DOHH2 (cell line): ENCODE measurements around the gene NAV2.

Experiments
- H3F3A ChIP-seq: fragments of 200-600 bp; sonication (generic), shearing (Covaris generic); 2 replicates; pipeline ENCODE4 v1.6.0; 2016; ENCODE audit warnings: antibody characterized with exemption, mild to moderate bottlenecking; ENCODE audit not compliant: control insufficient read depth, insufficient read depth
- H3K27ac ChIP-seq: fragments of 200-600 bp; sonication (generic); 2 replicates; pipeline ENCODE4 v1.5.1; 2014; ENCODE audit warnings: low read depth, mild to moderate bottlenecking, low read length, moderate library complexity
- H3K27me3 ChIP-seq: fragments of 200-600 bp; sonication (generic); 2 replicates; pipeline ENCODE4 v1.6.1; 2014; ENCODE audit warnings: mild to moderate bottlenecking, low read length, mixed read lengths; ENCODE audit not compliant: control insufficient read depth
- H3K36me3 ChIP-seq: fragments of 200-600 bp; sonication (generic); 2 replicates; pipeline ENCODE4 v1.6.1; 2014; ENCODE audit warnings: mild to moderate bottlenecking, low read length, moderate library complexity, mixed read lengths; ENCODE audit not compliant: control insufficient read depth
- H3K4me1 ChIP-seq: fragments of 200-600 bp; sonication (generic); 2 replicates; pipeline ENCODE4 v1.6.1; 2014; ENCODE audit warnings: mild to moderate bottlenecking, low read length, mixed read lengths; ENCODE audit not compliant: control insufficient read depth
- H3K4me2 ChIP-seq: fragments of 200-600 bp; sonication (generic); 2 replicates; pipeline ENCODE4 v1.6.0; 2014; ENCODE audit warnings: mild to moderate bottlenecking, low read length, moderate library complexity
- H3K4me3 ChIP-seq: fragments of 200-600 bp; sonication (generic); 2 replicates; pipeline ENCODE4 v1.5.1; 2014; ENCODE audit warnings: mild to moderate bottlenecking, low read length, mixed read lengths
- H3K79me2 ChIP-seq: fragments of 200-600 bp; sonication (generic); 2 replicates; pipeline ENCODE4 v1.6.1; 2014; ENCODE audit warnings: mild to moderate bottlenecking, low read length, mixed read lengths; ENCODE audit not compliant: control insufficient read depth
- H3K9me2 ChIP-seq: fragments of 200-600 bp; sonication (generic); replicated peaks from 2 replicates; pipeline ENCODE4 v1.6.1; 2014; ENCODE audit warnings: mild to moderate bottlenecking, low read length, mixed read lengths; ENCODE audit not compliant: control insufficient read depth
- H3K9me3 ChIP-seq: fragments of 200-600 bp; sonication (generic); 2 replicates; pipeline ENCODE4 v1.6.1; 2014; ENCODE audit warnings: antibody characterized with exemption, low read length, mixed read lengths; ENCODE audit not compliant: control insufficient read depth, insufficient read depth
- H4K20me1 ChIP-seq: fragments of 200-600 bp; sonication (generic); 2 replicates; pipeline ENCODE4 v1.6.0; 2014; ENCODE audit warnings: low read depth, mild to moderate bottlenecking, antibody characterized with exemption, low read length, moderate library complexity; ENCODE audit not compliant: control insufficient read depth, insufficient read depth
- EZH2phosphoT487 ChIP-seq: fragments of 200-600 bp; sonication (generic); IDR thresholded peaks from 2 replicates; pipeline ENCODE4 v1.6.1; 2017; ENCODE audit warnings: borderline replicate concordance, mild to moderate bottlenecking, antibody characterized with exemption, low read length, moderate library complexity, mixed read lengths
- TF ChIP-seq, protein P1 (sequence below): fragments of 200-600 bp; sonication (generic); IDR thresholded peaks from one replicate; pipeline ENCODE4 v1.5.1; 2014; ENCODE audit warnings: antibody characterized with exemption, mild to moderate bottlenecking, low read depth, low read length; ENCODE audit not compliant: poor library complexity, severe bottlenecking

The NAV2 gene

DNA sequence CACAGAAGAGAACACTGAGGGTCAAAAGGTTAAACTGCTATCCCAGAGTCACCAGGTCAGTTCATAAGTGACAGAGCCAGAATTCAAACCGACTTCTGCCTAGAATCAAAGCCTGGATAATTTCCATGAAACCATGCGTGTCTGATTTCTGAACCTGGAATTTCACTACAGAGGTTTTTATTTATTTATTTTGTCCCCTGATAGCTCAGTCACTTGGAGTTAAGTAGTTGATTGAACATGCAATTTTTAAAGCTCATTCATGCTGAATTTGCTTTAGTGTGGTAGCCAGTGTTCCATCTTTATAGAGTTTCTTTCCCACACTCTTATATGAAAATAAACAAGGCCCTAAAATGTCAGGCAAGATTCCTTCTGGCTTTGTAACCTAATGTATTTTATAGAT is 93.2 kb downstream of the NAV2 start:
- no peak for TF ChIP-seq EZH2phosphoT487
- TF ChIP-seq, protein P1, sequence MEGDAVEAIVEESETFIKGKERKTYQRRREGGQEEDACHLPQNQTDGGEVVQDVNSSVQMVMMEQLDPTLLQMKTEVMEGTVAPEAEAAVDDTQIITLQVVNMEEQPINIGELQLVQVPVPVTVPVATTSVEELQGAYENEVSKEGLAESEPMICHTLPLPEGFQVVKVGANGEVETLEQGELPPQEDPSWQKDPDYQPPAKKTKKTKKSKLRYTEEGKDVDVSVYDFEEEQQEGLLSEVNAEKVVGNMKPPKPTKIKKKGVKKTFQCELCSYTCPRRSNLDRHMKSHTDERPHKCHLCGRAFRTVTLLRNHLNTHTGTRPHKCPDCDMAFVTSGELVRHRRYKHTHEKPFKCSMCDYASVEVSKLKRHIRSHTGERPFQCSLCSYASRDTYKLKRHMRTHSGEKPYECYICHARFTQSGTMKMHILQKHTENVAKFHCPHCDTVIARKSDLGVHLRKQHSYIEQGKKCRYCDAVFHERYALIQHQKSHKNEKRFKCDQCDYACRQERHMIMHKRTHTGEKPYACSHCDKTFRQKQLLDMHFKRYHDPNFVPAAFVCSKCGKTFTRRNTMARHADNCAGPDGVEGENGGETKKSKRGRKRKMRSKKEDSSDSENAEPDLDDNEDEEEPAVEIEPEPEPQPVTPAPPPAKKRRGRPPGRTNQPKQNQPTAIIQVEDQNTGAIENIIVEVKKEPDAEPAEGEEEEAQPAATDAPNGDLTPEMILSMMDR, result no peak
- Histone ChIP-seq H3K27me3 (no peaks in the 10 kb centered on the region), H3F3A (no peaks in the 10 kb centered on the region), H3K4me3 (no peak overlapping the region), H3K9me3 (no peaks in the 10 kb centered on the region), H3K27ac (no peak overlapping the region), H3K79me2 (no peaks in the 10 kb centered on the region), H3K36me3 (no peaks in the 10 kb centered on the region), H3K4me2 (no peak overlapping the region), H3K4me1 (no peaks in the 10 kb centered on the region), H4K20me1 (no peaks in the 10 kb centered on the region), H3K9me2 (no peaks in the 10 kb centered on the region)

DNA sequence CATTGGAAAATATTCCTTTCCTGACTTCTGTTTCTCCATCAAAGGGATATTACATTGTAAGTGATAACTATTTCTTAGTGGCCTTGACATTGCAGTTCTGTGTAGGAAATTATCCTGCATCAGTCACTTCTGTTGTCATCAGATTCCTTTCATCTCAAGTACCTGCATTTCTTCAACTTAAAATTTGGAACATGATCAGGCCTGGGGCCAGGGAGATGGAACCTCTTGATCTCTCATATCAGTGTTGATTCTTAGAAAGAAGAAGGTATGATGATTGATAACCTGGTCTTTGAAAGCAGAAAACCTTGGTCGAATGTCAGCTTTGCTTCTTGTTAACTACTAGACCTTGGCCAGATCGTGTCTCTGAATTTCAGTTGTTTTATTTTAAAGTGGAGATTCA is 93.6 kb downstream of the NAV2 start:
- no peaks in the 10 kb centered on the region for H3K4me1 ChIP-seq
- no peaks in the 10 kb centered on the region for H3K9me2 ChIP-seq
- no peak overlapping the region for H3K27ac ChIP-seq
- H3K27me3 ChIP-seq, result no peaks in the 10 kb centered on the region
- no peaks in the 10 kb centered on the region for H3K36me3 ChIP-seq
- H3K79me2 ChIP-seq, result no peaks in the 10 kb centered on the region
- TF ChIP-seq, protein P1, result no peak
- TF ChIP-seq EZH2phosphoT487, result no peak
- H3K4me2 ChIP-seq, result no peak overlapping the region
- H3K9me3 ChIP-seq, result no peaks in the 10 kb centered on the region
- H3F3A ChIP-seq, result no peaks in the 10 kb centered on the region
- no peak overlapping the region for H3K4me3 ChIP-seq
- no peaks in the 10 kb centered on the region for H4K20me1 ChIP-seq

DNA sequence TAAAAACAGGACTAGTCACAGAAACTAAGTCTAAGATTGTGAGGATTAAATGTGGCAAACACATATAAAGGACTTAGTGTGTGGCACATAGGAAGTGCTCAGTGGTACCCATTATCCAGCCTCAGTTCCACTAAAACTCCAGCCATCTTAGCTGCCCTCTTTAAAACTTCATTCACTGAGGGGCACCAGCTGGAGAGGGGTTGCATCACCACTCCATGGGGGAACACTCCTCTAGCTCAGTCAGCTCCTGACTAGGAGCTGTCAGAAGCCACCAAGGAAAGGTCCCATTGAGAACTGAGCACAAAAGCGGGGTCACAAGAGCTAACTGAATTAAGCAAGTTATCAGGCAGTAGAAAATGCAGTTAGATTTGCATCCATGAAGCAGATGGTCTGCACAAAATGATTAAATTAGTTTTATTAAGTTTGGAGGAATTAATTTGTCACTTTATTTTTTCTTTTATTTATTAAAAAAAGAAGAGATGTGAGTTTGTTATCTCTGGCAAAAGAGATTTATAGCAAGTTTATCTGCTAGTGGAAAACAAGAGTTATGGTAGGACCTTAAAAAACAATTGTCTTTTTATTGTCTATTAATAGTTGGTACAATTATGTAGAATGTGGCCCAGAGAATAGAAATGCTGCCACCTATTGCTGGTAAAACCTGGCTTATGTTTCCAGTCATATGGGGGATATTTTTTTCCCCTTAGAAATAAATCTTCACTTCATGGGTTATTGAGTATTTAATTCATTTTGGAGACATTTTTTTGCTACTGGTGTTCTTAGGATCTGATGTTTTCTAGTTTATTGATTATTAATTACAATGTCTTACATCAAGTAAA is 95.7 kb downstream of the NAV2 start:
- no peaks in the 10 kb centered on the region for H3K79me2 ChIP-seq

More for the DNA sequence above, 95.7 kb downstream of the NAV2 start:
- no peaks in the 10 kb centered on the region for H3K27me3 ChIP-seq
- H3K36me3 ChIP-seq, result no peaks in the 10 kb centered on the region
- no peaks in the 10 kb centered on the region for H3K4me1 ChIP-seq
- no peaks in the 10 kb centered on the region for H3K9me3 ChIP-seq
- H3F3A ChIP-seq, result no peaks in the 10 kb centered on the region
- no peak overlapping the region for H3K4me2 ChIP-seq
- H4K20me1 ChIP-seq, result no peaks in the 10 kb centered on the region
- TF ChIP-seq EZH2phosphoT487, result no peak
- TF ChIP-seq, protein P1, result no peak
- no peak overlapping the region for H3K27ac ChIP-seq
- no peaks in the 10 kb centered on the region for H3K9me2 ChIP-seq
- H3K4me3 ChIP-seq, result no peak overlapping the region
